Hematopoietic multipotent progenitor cell (in vitro differentiated cells): ENCODE measurements around the gene PSPC1. TPM values are rescaled to one million over a fixed set of nuclear protein-coding genes. Genes with fewer than 3 reads are reported as not detected.
"Not testable (repeated sequence)": the region's sequence is repeated elsewhere in the genome, so short reads cannot be mapped to it uniquely, and the experiment has no call there.

Experiments used
- DNase-seq, 3 donors: peaks; one replicate each; pipeline ENCODE4 v3.0.0-alpha.2; 2011 to 2015; ENCODE audit warnings: low read depth in 2 of 3, low spot score in 2 of 3
- total RNA-seq: library from RNA; depleted of rRNA; stranded (reverse); fragments of >200 nt; gene quantifications from one replicate; pipeline ENCODE4 v1.2.3, GENCODE V29; 2012

PSPC1 gene
- total RNA-seq: 70.0 TPM

- peak; percentile 95 to 99 (median 96) for DNase-seq
Measured at GRCh38 chr13:19782727-19783682, at the start of gene PSPC1. TSS of gene PSPC1 (minus strand) at chr13:19782945. CDS start at chr13:19782757, 188 bp downstream.

GRCh38 chr13:19822673-19823072, 39.9 kb upstream of the PSPC1 start:
- no peak for DNase-seq

GRCh38 chr13:19818223-19818842, 35.6 kb upstream of the PSPC1 start:
- DNase-seq: peak in 2 of 3 donors; percentile 22 to 24

GRCh38 chr13:19817510-19818158, 34.9 kb upstream of the PSPC1 start:
- DNase-seq: no peak

- DNase-seq: no peak
Measured at GRCh38 chr13:19817106-19817505, 34.4 kb upstream of the PSPC1 start.

- not testable (repeated sequence) for DNase-seq
Measured at GRCh38 chr13:19815842-19816241, 33.1 kb upstream of the PSPC1 start.

GRCh38 chr13:19810996-19811881, 28.5 kb upstream of the PSPC1 start:
- DNase-seq: no peak

GRCh38 chr13:19810151-19810550, 27.4 kb upstream of the PSPC1 start:
- no peak for DNase-seq

- DNase-seq: no peak
Measured at GRCh38 chr13:19805765-19806164, 23.0 kb upstream of the PSPC1 start.

GRCh38 chr13:19795956-19796355, 13.2 kb upstream of the PSPC1 start:
- DNase-seq: no peak

- DNase-seq: no peak
Measured at GRCh38 chr13:19794631-19795030, 11.9 kb upstream of the PSPC1 start.

GRCh38 chr13:19791953-19792537, 9.3 kb upstream of the PSPC1 start:
- DNase-seq: no peak

GRCh38 chr13:19782049-19782726, 557 bp downstream of the PSPC1 start:
- DNase-seq: peak; percentile 7 to 47 (median 46)

GRCh38 chr13:19781526-19781925, 1.2 kb downstream of the PSPC1 start:
- no peak for DNase-seq

GRCh38 chr13:19780753-19781418, 1.9 kb downstream of the PSPC1 start:
- DNase-seq: not testable (repeated sequence)

GRCh38 chr13:19772306-19772705, 10.4 kb downstream of the PSPC1 start:
- no peak for DNase-seq

- DNase-seq: no peak
Measured at GRCh38 chr13:19769854-19770253, 12.9 kb downstream of the PSPC1 start.

GRCh38 chr13:19767966-19768365, 14.8 kb downstream of the PSPC1 start:
- no peak for DNase-seq

- DNase-seq: no peak
Measured at GRCh38 chr13:19766591-19766990, 16.2 kb downstream of the PSPC1 start.
